HG03354 (cell line): Measurements from ENCODE around the gene PARD3B.

Experiments used
- ATAC-seq: cut with Tn5 transposase; IDR thresholded peaks from one replicate; pipeline ENCODE4 v1.9.1; 2021; ENCODE audit warnings: mild to moderate bottlenecking; ENCODE audit not compliant: unreplicated experiment, poor library complexity, severe bottlenecking

The PARD3B gene

GRCh38 chr2:205539603-205540002, 994.3 kb downstream of the PARD3B start:
- no peak for ATAC-seq

GRCh38 chr2:205540036-205540435, 994.8 kb downstream of the PARD3B start:
- ATAC-seq, result no peak

GRCh38 chr2:205543262-205543843, 998.1 kb downstream of the PARD3B start:
- no peak for ATAC-seq

GRCh38 chr2:205543937-205544702, 998.8 kb downstream of the PARD3B start:
- ATAC-seq, result no peak

- no peak for ATAC-seq
Observed at GRCh38 chr2:205545971-205546816, 1000.9 kb downstream of the PARD3B start.

GRCh38 chr2:205555566-205556230, 1010.4 kb downstream of the PARD3B start:
- no peak for ATAC-seq

- ATAC-seq, result no peak
Observed at GRCh38 chr2:205556357-205556756, 1011.1 kb downstream of the PARD3B start.

- ATAC-seq, result no peak
Observed at GRCh38 chr2:205556841-205557539, 1011.7 kb downstream of the PARD3B start.

- no peak for ATAC-seq
Observed at GRCh38 chr2:205557873-205558272, 1012.6 kb downstream of the PARD3B start.

GRCh38 chr2:205561441-205561840, 1016.2 kb downstream of the PARD3B start:
- ATAC-seq, result no peak

- no peak for ATAC-seq
Observed at GRCh38 chr2:205563646-205564045, 1018.4 kb downstream of the PARD3B start.

GRCh38 chr2:205564346-205565141, 1019.3 kb downstream of the PARD3B start:
- no peak for ATAC-seq

GRCh38 chr2:205565142-205565522, 1019.9 kb downstream of the PARD3B start:
- ATAC-seq, result no peak

GRCh38 chr2:205566606-205567168, 1021.4 kb downstream of the PARD3B start:
- no peak for ATAC-seq

GRCh38 chr2:205568620-205569019, 1023.3 kb downstream of the PARD3B start:
- no peak for ATAC-seq

- ATAC-seq, result no peak
Observed at GRCh38 chr2:205570648-205571047, 1025.4 kb downstream of the PARD3B start.

GRCh38 chr2:205571360-205571959, 1026.2 kb downstream of the PARD3B start:
- no peak for ATAC-seq

- no peak for ATAC-seq
Observed at GRCh38 chr2:205574001-205574400, 1028.7 kb downstream of the PARD3B start.
